HCT116 (cell line): ENCODE data around the gene ARHGDIA.
A peak's percentile ranks its signal among the peaks of the same experiment; 100 is the strongest.

Experiments used
- EGR1 ChIP-seq: IDR thresholded peaks from 2 replicates; pipeline ENCODE4 v1.6.1; 2012; ENCODE audit warnings: low read depth
- EZH2 ChIP-seq: fragments of 200-600 bp; sonication (generic); IDR thresholded peaks from 2 replicates; pipeline ENCODE4 v1.6.1; 2017; ENCODE audit warnings: antibody characterized with exemption, mixed run types
- EZH2phosphoT487 ChIP-seq: fragments of 200-600 bp; IDR thresholded peaks from 2 replicates; pipeline ENCODE4 v1.6.1; 2018; ENCODE audit warnings: antibody characterized with exemption, borderline replicate concordance
- JUND ChIP-seq: IDR thresholded peaks from 2 replicates; pipeline ENCODE4 v1.6.1; 2012
- POLR2AphosphoS5 ChIP-seq: IDR thresholded peaks from 2 replicates; pipeline ENCODE4 v1.6.1; 2011; ENCODE audit warnings: mild to moderate bottlenecking, low read depth, low read length, moderate library complexity

DNA sequence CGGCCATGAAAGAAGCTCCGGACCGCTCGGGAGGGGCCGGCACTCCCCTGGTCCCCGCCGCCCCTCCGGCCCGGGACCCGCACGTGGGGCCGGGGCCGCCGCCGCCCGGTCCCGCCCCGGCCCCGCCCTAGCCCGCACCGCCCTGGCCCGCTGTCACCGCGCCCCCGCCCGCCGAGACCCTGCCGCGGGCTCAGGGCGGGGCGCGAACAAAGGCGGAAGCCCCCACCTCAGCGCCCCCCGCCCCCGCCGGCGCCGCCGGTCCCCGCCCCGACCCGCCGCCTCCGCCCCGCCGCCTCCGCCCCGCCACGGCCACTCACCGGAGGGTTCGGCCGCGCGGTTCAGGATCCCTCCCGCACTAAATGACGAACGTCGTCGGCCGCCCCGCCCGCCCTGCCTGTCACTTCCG, at the start of gene ARHGDIA:
- TF ChIP-seq EZH2phosphoT487 (no peak), POLR2AphosphoS5 (peak; percentile 83), JUND (no peak), EGR1 (no peak), EZH2 (no peak)
